GM20000 (cell line): Measurements from ENCODE around the gene FAM163A.

Source experiments
- DNase-seq: peaks from one replicate; pipeline ENCODE4 v3.0.0; 2012; ENCODE audit warnings: low spot score
- CTCF ChIP-seq: IDR thresholded peaks from 2 replicates; pipeline ENCODE4 v1.5.1; 2012; ENCODE audit warnings: mild to moderate bottlenecking, control low read depth; ENCODE audit errors: extremely low read depth, missing control alignments

FAM163A gene

GRCh38 chr1:179809506-179810366 lies 66.6 kb downstream of the FAM163A start:
- DNase-seq, result peak; percentile 73
- peak; percentile 81 for TF ChIP-seq CTCF

GRCh38 chr1:179810367-179810715 lies 67.2 kb downstream of the FAM163A start:
- DNase-seq, result no peak
- TF ChIP-seq CTCF, result no peak

GRCh38 chr1:179812501-179813292 lies 69.6 kb downstream of the FAM163A start:
- TF ChIP-seq CTCF, result no peak
- no peak for DNase-seq

GRCh38 chr1:179813626-179814545 lies 70.8 kb downstream of the FAM163A start:
- DNase-seq, result no peak
- no peak for TF ChIP-seq CTCF

GRCh38 chr1:179814546-179814838 lies 71.4 kb downstream of the FAM163A start:
- TF ChIP-seq CTCF, result no peak
- DNase-seq, result no peak

GRCh38 chr1:179815641-179816040 lies 72.5 kb downstream of the FAM163A start:
- no peak for DNase-seq
- TF ChIP-seq CTCF, result no peak
